OCI-LY3 (cell line): ENCODE results near the gene KCNK2.

Experiments used
- H2AFZ ChIP-seq: fragments of 200-600, 300-600 bp; shearing (Covaris generic); 2 replicates; pipeline ENCODE4 v1.6.0; 2014; ENCODE audit warnings: antibody characterized with exemption, low read depth, low read length
- H3K27ac ChIP-seq: fragments of 200-600, 300-600 bp; sonication (generic); 2 replicates; pipeline ENCODE4 v1.5.1; 2014; ENCODE audit warnings: mild to moderate bottlenecking, low read length, moderate library complexity, mixed read lengths
- H3K27me3 ChIP-seq: fragments of 200-600, 300-600 bp; sonication (generic); 2 replicates; pipeline ENCODE4 v1.6.1; 2014; ENCODE audit warnings: low read depth, low read length, mixed read lengths
- H3K36me3 ChIP-seq: fragments of 200-600, 300-600 bp; sonication (generic); replicated peaks from 2 replicates; pipeline ENCODE3; 2014; ENCODE audit warnings: low read depth, low read length, mixed read lengths
- H3K4me1 ChIP-seq: fragments of 300-600, 200-600 bp; sonication (generic); 2 replicates; pipeline ENCODE4 v1.6.1; 2014; ENCODE audit warnings: low read length, mixed read lengths
- H3K4me2 ChIP-seq: fragments of 200-600, 300-600 bp; sonication (generic); 2 replicates; pipeline ENCODE4 v1.6.1; 2014; ENCODE audit warnings: low read length, mixed read lengths
- H3K4me3 ChIP-seq: fragments of 300-600, 200-600 bp; sonication (generic); 2 replicates; pipeline ENCODE4 v1.5.1; 2014; ENCODE audit warnings: antibody characterized with exemption, mild to moderate bottlenecking, low read length, moderate library complexity
- H3K79me2 ChIP-seq: fragments of 300-600, 200-600 bp; shearing (Covaris generic); 2 replicates; pipeline ENCODE4 v1.6.1; 2014; ENCODE audit warnings: mild to moderate bottlenecking, low read length, mixed read lengths
- H3K9ac ChIP-seq: fragments of 300-600, 200-600 bp; shearing (Covaris generic); 2 replicates; pipeline ENCODE4 v1.6.0; 2014; ENCODE audit warnings: mild to moderate bottlenecking, low read length, moderate library complexity
- H3K9me3 ChIP-seq: fragments of 200-600, 300-600 bp; shearing (Covaris generic); 2 replicates; pipeline ENCODE4 v1.6.1; 2014; ENCODE audit warnings: low read length, mixed read lengths; ENCODE audit not compliant: insufficient read depth
- H4K20me1 ChIP-seq: fragments of 200-600, 300-600 bp; sonication (generic); 2 replicates; pipeline ENCODE4 v1.6.1; 2016; ENCODE audit warnings: low read length, mixed read lengths; ENCODE audit not compliant: insufficient read depth
- CTCF ChIP-seq: fragments of 200-600, 300-600 bp; sonication (generic); IDR thresholded peaks from 2 replicates; pipeline ENCODE4 v1.5.1; 2014; ENCODE audit warnings: antibody characterized with exemption, low read length, low read depth
- EZH2phosphoT487 ChIP-seq: fragments of 200-600 bp; shearing (Covaris generic); IDR thresholded peaks from 2 replicates; pipeline ENCODE4 v1.6.1; 2018; ENCODE audit warnings: antibody characterized with exemption, mixed run types, low read depth

The KCNK2 gene

GRCh38 chr1:215256936-215257679 lies 174.6 kb downstream of the KCNK2 start:
- no peaks in the 10 kb centered on the region for H4K20me1 ChIP-seq
- H3K36me3 ChIP-seq, result no peaks in the 10 kb centered on the region
- H3K4me3 ChIP-seq, result no peak overlapping the region
- no peaks in the 10 kb centered on the region for H3K79me2 ChIP-seq
- TF ChIP-seq CTCF (no peak), EZH2phosphoT487 (no peak)
- no peak overlapping the region for H3K4me2 ChIP-seq
- no peak overlapping the region for H2AFZ ChIP-seq
- no peaks in the 10 kb centered on the region for H3K4me1 ChIP-seq
- no peak overlapping the region for H3K9ac ChIP-seq
- no peaks in the 10 kb centered on the region for H3K9me3 ChIP-seq
- H3K27ac ChIP-seq, result no peak overlapping the region
- no peaks in the 10 kb centered on the region for H3K27me3 ChIP-seq

DNA sequence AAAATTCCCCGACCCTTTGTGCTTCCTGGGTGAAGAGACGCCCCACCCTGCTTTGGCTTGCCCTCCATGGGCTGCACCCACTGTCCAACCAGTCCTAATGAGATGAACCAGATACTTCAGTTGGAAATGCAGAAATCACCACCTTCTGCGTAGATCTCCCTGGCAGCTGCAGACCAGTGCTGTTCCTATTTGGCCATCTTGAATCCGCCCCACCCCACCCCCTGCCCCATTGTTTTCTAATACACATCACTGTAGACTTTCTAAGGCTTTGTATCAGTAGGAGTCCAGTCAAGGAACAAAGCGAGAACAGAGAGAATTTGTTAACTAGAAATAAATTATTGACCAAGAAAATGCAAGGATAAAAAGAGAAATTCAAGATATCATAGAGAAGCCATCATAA lies 178.2 kb downstream of the KCNK2 start:
- TF ChIP-seq CTCF (no peak), EZH2phosphoT487 (no peak)

GRCh38 chr1:215262106-215262505 lies 179.6 kb downstream of the KCNK2 start:
- Histone ChIP-seq H3K4me2 (no peak overlapping the region), H3K9me3 (no peaks in the 10 kb centered on the region), H3K4me3 (no peak overlapping the region), H4K20me1 (no peaks in the 10 kb centered on the region), H3K27me3 (no peaks in the 10 kb centered on the region), H3K4me1 (no peaks in the 10 kb centered on the region), H3K36me3 (no peaks in the 10 kb centered on the region), H2AFZ (no peak overlapping the region), H3K79me2 (no peaks in the 10 kb centered on the region), H3K9ac (no peak overlapping the region), H3K27ac (no peak overlapping the region)
- TF ChIP-seq CTCF (no peak), EZH2phosphoT487 (no peak)

More for the DNA sequence above, 178.2 kb downstream of the KCNK2 start:
- Histone ChIP-seq H3K4me3 (no peak overlapping the region), H3K4me2 (no peak overlapping the region), H3K36me3 (no peaks in the 10 kb centered on the region), H3K79me2 (no peaks in the 10 kb centered on the region), H3K4me1 (no peaks in the 10 kb centered on the region), H2AFZ (no peak overlapping the region), H3K27ac (no peak overlapping the region), H3K9me3 (no peaks in the 10 kb centered on the region), H3K27me3 (no peaks in the 10 kb centered on the region), H4K20me1 (no peaks in the 10 kb centered on the region), H3K9ac (no peak overlapping the region)

- H3K4me1 ChIP-seq, result no peaks in the 10 kb centered on the region
- no peaks in the 10 kb centered on the region for H3K79me2 ChIP-seq
- no peak overlapping the region for H3K27ac ChIP-seq
- H2AFZ ChIP-seq, result no peak overlapping the region
- H3K36me3 ChIP-seq, result no peaks in the 10 kb centered on the region
- H3K4me2 ChIP-seq, result no peak overlapping the region
- TF ChIP-seq EZH2phosphoT487 (no peak), CTCF (no peak)
- no peak overlapping the region for H3K4me3 ChIP-seq
- no peaks in the 10 kb centered on the region for H3K27me3 ChIP-seq
- no peaks in the 10 kb centered on the region for H4K20me1 ChIP-seq
- no peaks in the 10 kb centered on the region for H3K9me3 ChIP-seq
- no peak overlapping the region for H3K9ac ChIP-seq
Observed at GRCh38 chr1:215263636-215264035, 181.1 kb downstream of the KCNK2 start.
